Measurements from ENCODE around the gene ARFRP1. TPM values are rescaled to one million over a fixed set of nuclear protein-coding genes. Genes with fewer than 3 reads are reported as not detected.

Gene ARFRP1
- total and polyA plus RNA-seq, 8 donors: 13.9 to 47.7 (median 22.8) TPM

DNA sequence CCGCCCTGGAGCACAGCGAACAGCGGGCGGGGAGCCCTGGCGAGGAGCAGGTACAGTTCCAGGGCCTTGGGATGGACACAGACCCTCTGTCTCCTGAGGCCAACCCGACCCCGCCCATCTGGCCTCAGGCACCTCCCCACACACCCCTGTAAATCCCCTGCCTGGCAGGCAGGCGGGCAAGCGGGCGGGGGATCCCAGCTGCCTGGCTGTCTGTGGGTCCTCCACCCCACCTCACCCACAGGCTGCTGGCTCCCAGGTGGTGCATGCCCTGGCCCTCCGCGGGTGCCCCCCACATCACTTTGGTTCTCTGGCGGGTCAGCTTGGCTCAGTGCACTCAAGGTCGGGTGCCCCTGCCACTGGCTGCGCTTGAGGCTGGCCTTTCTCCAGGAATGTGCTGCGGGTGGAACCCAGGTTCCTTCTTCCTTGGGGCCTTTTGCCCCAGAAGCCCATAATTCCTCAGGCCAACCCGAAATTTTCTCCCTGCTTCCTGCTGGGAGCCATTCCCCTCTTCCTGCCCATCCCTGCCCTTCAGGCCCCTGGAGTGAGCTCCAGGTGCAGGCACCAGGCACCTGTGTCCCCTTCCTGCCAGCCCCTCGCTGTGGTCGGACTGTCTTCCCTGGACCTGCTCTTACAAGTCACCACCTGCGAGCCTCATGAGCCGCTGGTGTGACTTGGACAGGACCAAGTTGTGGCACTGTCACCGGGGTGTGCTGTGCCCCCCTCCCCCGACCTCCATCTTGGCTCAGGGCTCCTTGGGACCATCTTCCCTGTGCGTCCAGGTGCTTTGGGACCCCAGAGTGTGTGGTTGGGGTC lies 16.7 kb downstream of the ARFRP1 start:
- Histone ChIP-seq H3K9me3 (no peaks in the 10 kb centered on the region), H3K27me3 (no peaks in the 10 kb centered on the region), H3K4me3 (no peak overlapping the region), H3K4me1 (no peaks in the 10 kb centered on the region), H3K36me3 (no peaks in the 10 kb centered on the region), H3K27ac (no peak overlapping the region)
- ATAC-seq: peak in 1 of 4 donors; percentile 3
- TF ChIP-seq, protein P1, sequence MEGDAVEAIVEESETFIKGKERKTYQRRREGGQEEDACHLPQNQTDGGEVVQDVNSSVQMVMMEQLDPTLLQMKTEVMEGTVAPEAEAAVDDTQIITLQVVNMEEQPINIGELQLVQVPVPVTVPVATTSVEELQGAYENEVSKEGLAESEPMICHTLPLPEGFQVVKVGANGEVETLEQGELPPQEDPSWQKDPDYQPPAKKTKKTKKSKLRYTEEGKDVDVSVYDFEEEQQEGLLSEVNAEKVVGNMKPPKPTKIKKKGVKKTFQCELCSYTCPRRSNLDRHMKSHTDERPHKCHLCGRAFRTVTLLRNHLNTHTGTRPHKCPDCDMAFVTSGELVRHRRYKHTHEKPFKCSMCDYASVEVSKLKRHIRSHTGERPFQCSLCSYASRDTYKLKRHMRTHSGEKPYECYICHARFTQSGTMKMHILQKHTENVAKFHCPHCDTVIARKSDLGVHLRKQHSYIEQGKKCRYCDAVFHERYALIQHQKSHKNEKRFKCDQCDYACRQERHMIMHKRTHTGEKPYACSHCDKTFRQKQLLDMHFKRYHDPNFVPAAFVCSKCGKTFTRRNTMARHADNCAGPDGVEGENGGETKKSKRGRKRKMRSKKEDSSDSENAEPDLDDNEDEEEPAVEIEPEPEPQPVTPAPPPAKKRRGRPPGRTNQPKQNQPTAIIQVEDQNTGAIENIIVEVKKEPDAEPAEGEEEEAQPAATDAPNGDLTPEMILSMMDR (IDR thresholded peaks at IDR 0.05): no peak
- no peak for FAIRE-seq
- 75% methylated on average over 24 of the region's 24 CpGs for WGBS, 2 donors
- intact Hi-C loops (cut with DNase I): no loop called here
- DNase-seq: peak in 3 of 6 donors; percentile 13 to 42 (median 33)

GRCh38 chr20:63690003-63690897 lies 17.5 kb downstream of the ARFRP1 start:
- ATAC-seq (no peak), DNase-seq (peak in 1 of 6 donors; percentile 81), FAIRE-seq (no peak)
- intact Hi-C loops (cut with DNase I): no loop called here
- WGBS, 2 donors: 91 to 94% methylated on average over 35 to 40 of the region's 40 CpGs
- Histone ChIP-seq H3K27me3 (no peaks in the 10 kb centered on the region), H3K4me1 (no peaks in the 10 kb centered on the region), H3K27ac (no peak overlapping the region), H3K36me3 (no peaks in the 10 kb centered on the region), H3K4me3 (no peak overlapping the region), H3K9me3 (no peaks in the 10 kb centered on the region)
- TF ChIP-seq, protein P1 (IDR thresholded peaks at IDR 0.05): no peak

DNA sequence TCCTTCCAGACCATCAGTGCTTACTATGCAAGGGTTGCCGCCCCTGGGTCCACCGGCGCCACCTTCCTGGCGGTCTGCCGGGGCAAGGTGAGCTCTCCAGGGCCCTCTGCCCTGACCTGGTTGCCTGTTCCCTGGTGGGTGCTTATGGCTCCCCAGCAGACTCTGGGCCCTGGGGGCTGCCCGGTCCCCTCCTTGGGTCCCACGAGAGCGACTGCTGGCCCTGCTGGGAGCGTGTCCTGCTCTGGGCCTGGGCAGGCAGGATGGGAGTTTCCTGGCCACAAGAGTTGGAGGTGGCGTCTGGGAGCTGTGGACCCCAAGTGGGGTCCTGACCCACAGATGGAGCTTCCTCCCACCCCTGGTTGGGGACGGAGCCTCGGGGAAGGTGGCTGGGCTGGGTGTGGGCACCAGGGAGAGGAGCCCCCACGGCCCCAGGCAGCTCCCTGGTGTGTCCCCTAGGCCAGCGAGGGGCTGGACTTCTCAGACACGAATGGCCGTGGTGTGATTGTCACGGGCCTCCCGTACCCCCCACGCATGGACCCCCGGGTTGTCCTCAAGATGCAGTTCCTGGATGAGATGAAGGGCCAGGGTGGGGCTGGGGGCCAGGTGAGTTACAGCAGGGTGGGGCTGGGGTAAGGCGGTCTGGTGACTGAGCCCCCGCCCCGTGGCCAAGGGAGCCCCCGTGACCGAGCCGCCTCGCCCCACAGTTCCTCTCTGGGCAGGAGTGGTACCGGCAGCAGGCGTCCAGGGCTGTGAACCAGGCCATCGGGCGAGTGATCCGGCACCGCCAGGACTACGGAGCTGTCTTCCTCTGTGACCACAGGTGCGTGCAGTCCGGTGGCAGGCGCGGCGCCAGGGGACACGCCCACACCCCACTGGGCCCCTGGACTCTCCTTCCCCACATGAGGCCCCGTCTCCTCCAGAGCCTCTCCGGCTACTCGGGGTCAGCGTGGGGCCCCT lies 18.5 kb downstream of the ARFRP1 start:
- Histone ChIP-seq H3K27me3 (no peaks in the 10 kb centered on the region), H3K27ac (no peak overlapping the region), H3K9me3 (no peaks in the 10 kb centered on the region), H3K36me3 (no peaks in the 10 kb centered on the region), H3K4me1 (no peaks in the 10 kb centered on the region), H3K4me3 (no peak overlapping the region)
- TF ChIP-seq, protein P1 (IDR thresholded peaks at IDR 0.05): no peak
- ATAC-seq (no peak), FAIRE-seq (no peak), DNase-seq (peak in 2 of 6 donors; percentile 33 to 79)
- WGBS, 2 donors: 90% methylated on average over 36 to 44 of the region's 44 CpGs
- intact Hi-C loops (cut with DNase I): no loop called here

GRCh38 chr20:63688228-63689045 lies 19.3 kb downstream of the ARFRP1 start:
- H3K9me3 ChIP-seq: no peaks in the 10 kb centered on the region
- ATAC-seq (no peak), FAIRE-seq (no peak), DNase-seq (peak in 3 of 6 donors; percentile 23 to 71 (median 30))
- H3K27ac ChIP-seq: peak overlapping the region in 1 of 4 donors; percentile 61
- intact Hi-C loops (cut with DNase I): no loop called here
- WGBS, 2 donors: 83 to 89% methylated on average over 31 of the region's 31 CpGs
- H3K4me3 ChIP-seq: no peak overlapping the region
- H3K4me1 ChIP-seq: no peaks in the 10 kb centered on the region
- TF ChIP-seq, protein P1 (IDR thresholded peaks at IDR 0.05): no peak
- no peaks in the 10 kb centered on the region for H3K36me3 ChIP-seq
- no peaks in the 10 kb centered on the region for H3K27me3 ChIP-seq

All from pancreas (tissue), 10 donors.